Gastrocnemius medialis (tissue), 4 donors: ENCODE data around the gene CACNA1D. TPM values are rescaled to one million over a fixed set of nuclear protein-coding genes. Genes with fewer than 3 reads are reported as not detected.

Source experiments
- ATAC-seq, 2 donors: fragments of 150-250 bp; one replicate each; pipeline ENCODE4 v1.9.1; 2016
- DNase-seq, 2 donors: peaks; one replicate each; pipeline ENCODE4 v3.0.0-alpha.2; 2019
- H3K27ac ChIP-seq, 4 donors: fragments of 200-600 bp; sonication (generic); 1 replicate in 1 of 4; 2 replicates in 3 of 4; pipeline ENCODE4 v1.5.1; 2016 to 2018; ENCODE audit warnings: mild to moderate bottlenecking in 2 of 4, moderate library complexity in 1 of 4
- H3K27me3 ChIP-seq, 3 donors: fragments of 200-600 bp; sonication (generic) in 2 of 3; 1 replicate in 1 of 3; 2 replicates in 2 of 3; pipeline versions ENCODE4 v1.5.1 to v1.6.0; 2016 to 2019; ENCODE audit warnings: mild to moderate bottlenecking in 1 of 3, moderate library complexity in 1 of 3
- H3K36me3 ChIP-seq, 2 donors: fragments of 200-600 bp; sonication (generic) in 1 of 2; one replicate each; pipeline ENCODE4 v1.5.1; 2017 to 2018
- H3K4me1 ChIP-seq, 2 donors: fragments of 200-600 bp; sonication (generic) in 1 of 2; one replicate each; pipeline ENCODE4 v1.5.1; 2016 to 2017; ENCODE audit warnings: mild to moderate bottlenecking in 2 of 2
- H3K4me3 ChIP-seq, 4 donors: fragments of 200-600 bp; sonication (generic) in 3 of 4; 1 replicate in 1 of 4; 2 replicates in 3 of 4; pipeline ENCODE4 v1.5.1; 2016 to 2019; ENCODE audit warnings: mild to moderate bottlenecking in 2 of 4
- H3K9me3 ChIP-seq, 3 donors: fragments of 200-600 bp; sonication (generic) in 2 of 3; 1 replicate in 1 of 3; 2 replicates in 2 of 3; pipeline ENCODE4 v1.5.1; 2016 to 2019
- POLR2A ChIP-seq, 2 donors: fragments of 450-650 bp; IDR thresholded peaks; one replicate each; pipeline ENCODE4 v1.6.1; 2017; ENCODE audit warnings: antibody characterized with exemption in 2 of 2, mild to moderate bottlenecking in 2 of 2, moderate library complexity in 2 of 2
- in situ Hi-C, 4 donors: fragments of 200-750 bp; cut with MboI; loops; one replicate each; pipeline versions ENCODE4 v1.15.0 to v1.8.0; 2017; ENCODE audit warnings: low sequenced_read_pairs in 4 of 4
- intact Hi-C: fragments of 100-400 bp; cut with DNase I; formaldehyde crosslinking; loops from one replicate; pipeline ENCODE4 v1.15.1; 2023; ENCODE audit warnings: low total_unique reads
- total RNA-seq, 4 donors: library from RNA; depleted of rRNA; stranded (reverse); fragments of >200 nt; gene quantifications; one replicate each; pipeline versions ENCODE4 v1.1.0 to v1.2.3, GENCODE V29; 2016
- TF ChIP-seq, protein P1 (sequence below), 5 experiments: fragments of 450-650 bp in 3 of 5; fragments of 200-600 bp in 2 of 5; sonication (generic) in 2 of 5; IDR thresholded peaks in 4 of 5; conservative IDR thresholded peaks in 1 of 5; 1 replicate in 4 of 5; 2 replicates in 1 of 5; pipeline ENCODE4 v1.5.1; 2016 to 2019; ENCODE audit warnings: antibody characterized with exemption in 5 of 5, mild to moderate bottlenecking in 3 of 5, moderate library complexity in 3 of 5

Gene CACNA1D
- total RNA-seq, 4 donors from 2014 or later, result 0.18 to 0.34 TPM; not detected in 2

- DNase-seq, result no peak
- no peak overlapping the region for H3K27ac ChIP-seq
- no peak for ATAC-seq
- intact Hi-C loops (no loop called here), in situ Hi-C loops (loop anchor here in 1 of 4 donors (10.0 to 25.0 kb wide), 2 partner anchors 313 to 406 kb away; no protein-coding TSS in a partner anchor)
- no peaks in the 10 kb centered on the region for H3K36me3 ChIP-seq
- H3K4me1 ChIP-seq, result no peaks in the 10 kb centered on the region
- no peaks in the 10 kb centered on the region for H3K27me3 ChIP-seq
- H3K4me3 ChIP-seq, result no peak overlapping the region
- TF ChIP-seq POLR2A (IDR thresholded peaks at IDR 0.05), result no peak
- TF ChIP-seq, protein P1, sequence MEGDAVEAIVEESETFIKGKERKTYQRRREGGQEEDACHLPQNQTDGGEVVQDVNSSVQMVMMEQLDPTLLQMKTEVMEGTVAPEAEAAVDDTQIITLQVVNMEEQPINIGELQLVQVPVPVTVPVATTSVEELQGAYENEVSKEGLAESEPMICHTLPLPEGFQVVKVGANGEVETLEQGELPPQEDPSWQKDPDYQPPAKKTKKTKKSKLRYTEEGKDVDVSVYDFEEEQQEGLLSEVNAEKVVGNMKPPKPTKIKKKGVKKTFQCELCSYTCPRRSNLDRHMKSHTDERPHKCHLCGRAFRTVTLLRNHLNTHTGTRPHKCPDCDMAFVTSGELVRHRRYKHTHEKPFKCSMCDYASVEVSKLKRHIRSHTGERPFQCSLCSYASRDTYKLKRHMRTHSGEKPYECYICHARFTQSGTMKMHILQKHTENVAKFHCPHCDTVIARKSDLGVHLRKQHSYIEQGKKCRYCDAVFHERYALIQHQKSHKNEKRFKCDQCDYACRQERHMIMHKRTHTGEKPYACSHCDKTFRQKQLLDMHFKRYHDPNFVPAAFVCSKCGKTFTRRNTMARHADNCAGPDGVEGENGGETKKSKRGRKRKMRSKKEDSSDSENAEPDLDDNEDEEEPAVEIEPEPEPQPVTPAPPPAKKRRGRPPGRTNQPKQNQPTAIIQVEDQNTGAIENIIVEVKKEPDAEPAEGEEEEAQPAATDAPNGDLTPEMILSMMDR (IDR thresholded peaks at IDR 0.05 in 4 of 5, conservative IDR thresholded peaks at IDR 0.05 in 1 of 5), result no peak
- H3K9me3 ChIP-seq, result no peaks in the 10 kb centered on the region
Observed at GRCh38 chr3:53700441-53700840, 206.0 kb downstream of the CACNA1D start.

DNA sequence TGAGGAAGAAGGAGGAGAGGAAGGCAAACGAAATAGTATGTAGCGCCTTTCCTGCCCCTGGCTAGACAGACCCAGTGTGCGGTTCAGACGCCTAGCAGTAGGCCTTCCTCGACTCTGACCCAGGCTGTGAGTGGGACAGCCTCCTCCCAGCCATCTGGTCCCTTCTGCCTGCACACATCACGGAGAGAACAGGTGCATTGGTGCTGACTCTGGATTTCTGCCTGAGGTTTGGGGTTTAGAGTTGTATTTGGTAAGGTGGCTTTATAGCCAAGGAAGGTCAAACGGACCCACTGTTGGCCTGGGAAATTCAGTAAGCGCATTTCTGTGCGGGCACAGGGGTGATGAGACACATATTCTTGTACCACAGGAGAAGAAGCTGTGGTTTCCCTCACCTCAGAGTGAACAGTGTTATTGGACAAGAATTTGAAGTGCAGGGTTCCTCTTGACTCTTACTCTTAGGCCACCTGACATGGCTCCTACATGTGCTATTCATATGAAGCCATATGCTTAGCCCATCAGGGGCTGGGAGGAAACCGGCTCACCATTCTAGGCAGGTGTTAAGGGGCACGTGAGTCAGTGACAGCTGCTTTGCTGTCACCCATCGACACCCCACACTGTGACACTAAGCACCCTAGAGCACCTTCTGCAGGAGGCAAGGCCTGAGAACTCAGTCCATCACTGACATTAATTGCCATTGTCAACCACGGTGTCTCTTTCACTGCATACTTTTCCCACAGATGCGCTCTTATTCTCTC is 208.5 kb downstream of the CACNA1D start:
- H3K4me1 ChIP-seq, result no peaks in the 10 kb centered on the region
- intact Hi-C loops, result no loop called here
- ATAC-seq, result no peak
- H3K27ac ChIP-seq, result no peak overlapping the region
- in situ Hi-C loops, result loop anchor here in 1 of 4 donors (10.0 to 25.0 kb wide), 2 partner anchors 316 to 408 kb away; no protein-coding TSS in a partner anchor
- TF ChIP-seq, protein P1 (IDR thresholded peaks at IDR 0.05 in 4 of 5, conservative IDR thresholded peaks at IDR 0.05 in 1 of 5), result no peak
- TF ChIP-seq POLR2A (IDR thresholded peaks at IDR 0.05), result no peak
- H3K9me3 ChIP-seq, result no peaks in the 10 kb centered on the region
- H3K4me3 ChIP-seq, result no peak overlapping the region
- H3K27me3 ChIP-seq, result no peaks in the 10 kb centered on the region
- H3K36me3 ChIP-seq, result no peaks in the 10 kb centered on the region
- no peak for DNase-seq

DNA sequence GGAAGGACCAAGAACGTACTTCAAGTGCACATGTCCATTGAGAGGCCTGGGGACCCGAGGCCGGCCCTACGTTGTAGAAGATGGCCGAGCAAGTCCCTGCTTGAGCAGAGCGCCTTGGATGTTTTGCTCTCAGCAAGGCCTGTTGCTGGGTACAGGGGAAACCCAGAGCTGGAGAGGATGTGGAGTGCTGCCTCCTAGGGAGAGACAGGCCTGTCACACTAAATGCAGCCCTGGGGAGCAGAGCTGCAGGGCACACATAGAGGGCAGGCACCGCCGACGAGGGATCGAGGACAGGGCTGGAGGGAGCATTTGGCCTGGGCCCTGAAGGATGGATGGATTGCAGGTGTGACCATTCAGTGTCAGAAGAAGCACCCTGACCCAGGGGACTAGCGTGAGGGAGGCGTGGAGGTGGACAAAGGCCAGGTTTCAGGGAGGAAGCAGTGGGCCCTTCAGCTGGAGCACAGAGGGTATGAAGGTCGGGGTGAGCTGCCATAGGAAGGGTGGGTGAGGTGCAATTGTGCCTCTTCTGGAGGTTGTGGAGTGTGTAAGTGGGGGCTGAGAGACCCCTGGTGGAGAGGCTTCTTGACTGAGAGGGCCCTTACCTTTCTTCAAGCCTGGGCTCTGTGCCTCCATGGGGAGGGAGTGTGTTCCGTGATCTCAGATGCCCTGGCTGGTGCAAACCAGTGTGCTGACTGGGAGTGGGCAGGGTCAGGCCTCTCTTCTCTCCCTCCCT is 209.4 kb downstream of the CACNA1D start:
- in situ Hi-C loops, result loop anchor here in 1 of 4 donors (10.0 to 25.0 kb wide), 2 partner anchors 316 to 409 kb away; no protein-coding TSS in a partner anchor
- H3K9me3 ChIP-seq, result no peaks in the 10 kb centered on the region
- intact Hi-C loops, result no loop called here
- no peaks in the 10 kb centered on the region for H3K27me3 ChIP-seq
- TF ChIP-seq POLR2A (IDR thresholded peaks at IDR 0.05), result no peak
- no peak overlapping the region for H3K27ac ChIP-seq
- H3K36me3 ChIP-seq, result no peaks in the 10 kb centered on the region
- DNase-seq (no peak), ATAC-seq (no peak)
- H3K4me3 ChIP-seq, result no peak overlapping the region
- H3K4me1 ChIP-seq, result no peaks in the 10 kb centered on the region

DNA sequence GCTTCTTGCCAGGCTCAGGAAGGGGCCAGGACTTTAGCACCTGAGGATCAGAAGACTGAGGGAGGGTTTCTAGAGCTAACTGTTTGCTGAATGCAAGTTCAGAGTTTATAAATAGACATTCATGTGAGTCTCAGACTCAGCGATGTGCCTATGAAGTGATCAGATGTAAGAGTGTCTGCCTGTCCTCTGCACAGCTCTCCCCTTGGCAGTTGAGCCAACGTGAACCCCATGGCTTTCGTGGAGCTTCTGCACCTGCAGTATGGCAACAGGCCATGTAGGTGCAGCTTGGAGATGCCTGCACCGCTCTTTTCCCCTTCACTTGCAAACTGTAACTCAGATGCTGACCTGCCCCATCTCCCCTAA is 209.9 kb downstream of the CACNA1D start:
- Histone ChIP-seq H3K4me1 (no peaks in the 10 kb centered on the region), H3K36me3 (no peaks in the 10 kb centered on the region), H3K4me3 (no peak overlapping the region), H3K27me3 (no peaks in the 10 kb centered on the region), H3K9me3 (no peaks in the 10 kb centered on the region), H3K27ac (no peak overlapping the region)
- intact Hi-C loops, result no loop called here
- TF ChIP-seq, protein P1 (IDR thresholded peaks at IDR 0.05 in 4 of 5, conservative IDR thresholded peaks at IDR 0.05 in 1 of 5), result no peak
- no peak for TF ChIP-seq POLR2A (IDR thresholded peaks at IDR 0.05)
- ATAC-seq, result peak in 1 of 2 donors; percentile 30
- DNase-seq, result no peak
- in situ Hi-C loops, result loop anchor here in 1 of 4 donors (10.0 to 25.0 kb wide), 2 partner anchors 317 to 410 kb away; no protein-coding TSS in a partner anchor
